Nephron progenitor cell (in vitro differentiated cells): ENCODE results near the gene SRCAP.

Experiments used
- DNase-seq: peaks from one replicate; pipeline ENCODE4 v3.0.0; 2021
- H3K27ac Mint-ChIP-seq: 2 replicates; pipeline ENCODE4 v1.8.0; 2021; ENCODE audit warnings: mild to moderate bottlenecking, moderate library complexity, mixed read lengths
- H3K27me3 Mint-ChIP-seq: 2 replicates; pipeline ENCODE4 v1.8.0; 2021; ENCODE audit warnings: mild to moderate bottlenecking, low read depth, mixed read lengths; ENCODE audit not compliant: poor library complexity
- H3K36me3 Mint-ChIP-seq: 2 replicates; pipeline ENCODE4 v1.8.0; 2021; ENCODE audit warnings: low read depth, mixed read lengths
- H3K4me1 Mint-ChIP-seq: 2 replicates; pipeline ENCODE4 v1.8.0; 2021; ENCODE audit warnings: mixed read lengths
- H3K4me3 Mint-ChIP-seq: 2 replicates; pipeline ENCODE4 v1.8.0; 2021; ENCODE audit warnings: mild to moderate bottlenecking, moderate library complexity, mixed read lengths
- H3K9me3 Mint-ChIP-seq: 2 replicates; pipeline ENCODE4 v1.8.0; 2021; ENCODE audit warnings: mild to moderate bottlenecking, moderate library complexity, mixed read lengths
- CTCF ChIP-seq: fragments of 200-600 bp; sonication (generic); IDR thresholded peaks from 2 replicates; pipeline ENCODE4 v1.5.0; 2021; ENCODE audit warnings: antibody characterized with exemption

Gene SRCAP

GRCh38 chr16:30756781-30757100, 57.8 kb downstream of the SRCAP start:
- Mint-ChIP-seq H3K4me1 (peaks cover 14% of the 10 kb centered on the region), H3K27me3 (no peaks in the 10 kb centered on the region), H3K27ac (no peak overlapping the region), H3K4me3 (no peak overlapping the region), H3K36me3 (peaks cover 18% of the 10 kb centered on the region), H3K9me3 (no peaks in the 10 kb centered on the region)
- TF ChIP-seq CTCF = no peak
- no peak for DNase-seq

GRCh38 chr16:30757316-30757715, 58.3 kb downstream of the SRCAP start:
- Mint-ChIP-seq H3K9me3 (no peaks in the 10 kb centered on the region), H3K4me3 (no peak overlapping the region), H3K27me3 (no peaks in the 10 kb centered on the region), H3K27ac (no peak overlapping the region), H3K36me3 (peaks cover 18% of the 10 kb centered on the region), H3K4me1 (peaks cover 14% of the 10 kb centered on the region)
- TF ChIP-seq CTCF = no peak
- DNase-seq = no peak

GRCh38 chr16:30758988-30759491, 60.1 kb downstream of the SRCAP start:
- TF ChIP-seq CTCF = no peak
- no peak overlapping the region for H3K4me3 Mint-ChIP-seq
- peak overlapping the region; percentile 26 for H3K27ac Mint-ChIP-seq
- no peaks in the 10 kb centered on the region for H3K27me3 Mint-ChIP-seq
- no peaks in the 10 kb centered on the region for H3K9me3 Mint-ChIP-seq
- peaks cover 29% of the 10 kb centered on the region for H3K4me1 Mint-ChIP-seq
- DNase-seq = no peak
- H3K36me3 Mint-ChIP-seq = peaks cover 31% of the 10 kb centered on the region

- no peak overlapping the region for H3K27ac Mint-ChIP-seq
- H3K4me3 Mint-ChIP-seq = peak overlapping the region; percentile 95
- peaks cover 35% of the 10 kb centered on the region for H3K36me3 Mint-ChIP-seq
- H3K9me3 Mint-ChIP-seq = no peaks in the 10 kb centered on the region
- peaks cover 29% of the 10 kb centered on the region for H3K4me1 Mint-ChIP-seq
- TF ChIP-seq CTCF = no peak
- no peaks in the 10 kb centered on the region for H3K27me3 Mint-ChIP-seq
- DNase-seq = no peak
These were observed 61.1 kb downstream of the SRCAP start for GRCh38 chr16:30760001-30760559.

GRCh38 chr16:30760577-30761426, 61.8 kb downstream of the SRCAP start:
- H3K36me3 Mint-ChIP-seq = peaks cover 42% of the 10 kb centered on the region
- H3K27me3 Mint-ChIP-seq = no peaks in the 10 kb centered on the region
- peak overlapping the region; percentile 99 for H3K27ac Mint-ChIP-seq
- peak overlapping the region; percentile 95 for H3K4me3 Mint-ChIP-seq
- no peak for TF ChIP-seq CTCF
- H3K4me1 Mint-ChIP-seq = peaks cover 29% of the 10 kb centered on the region
- H3K9me3 Mint-ChIP-seq = no peaks in the 10 kb centered on the region
- DNase-seq = no peak
